OCI-LY7 (cell line): ENCODE data around the gene ITGB8.

Experiments
- EZH2phosphoT487 ChIP-seq: fragments of 200-600 bp; sonication (generic); IDR thresholded peaks from 2 replicates; pipeline ENCODE4 v1.6.1; 2018; ENCODE audit warnings: low read depth, borderline replicate concordance, mild to moderate bottlenecking, mixed run types, antibody characterized with exemption, low read length, moderate library complexity, mixed read lengths
- TF ChIP-seq, protein P1 (sequence below): fragments of 200-600 bp; sonication (generic); conservative IDR thresholded peaks from 2 replicates; pipeline ENCODE4 v1.5.1; 2014; ENCODE audit warnings: mild to moderate bottlenecking, antibody characterized with exemption, low read length, moderate library complexity, mixed read lengths

- TF ChIP-seq, protein P1, sequence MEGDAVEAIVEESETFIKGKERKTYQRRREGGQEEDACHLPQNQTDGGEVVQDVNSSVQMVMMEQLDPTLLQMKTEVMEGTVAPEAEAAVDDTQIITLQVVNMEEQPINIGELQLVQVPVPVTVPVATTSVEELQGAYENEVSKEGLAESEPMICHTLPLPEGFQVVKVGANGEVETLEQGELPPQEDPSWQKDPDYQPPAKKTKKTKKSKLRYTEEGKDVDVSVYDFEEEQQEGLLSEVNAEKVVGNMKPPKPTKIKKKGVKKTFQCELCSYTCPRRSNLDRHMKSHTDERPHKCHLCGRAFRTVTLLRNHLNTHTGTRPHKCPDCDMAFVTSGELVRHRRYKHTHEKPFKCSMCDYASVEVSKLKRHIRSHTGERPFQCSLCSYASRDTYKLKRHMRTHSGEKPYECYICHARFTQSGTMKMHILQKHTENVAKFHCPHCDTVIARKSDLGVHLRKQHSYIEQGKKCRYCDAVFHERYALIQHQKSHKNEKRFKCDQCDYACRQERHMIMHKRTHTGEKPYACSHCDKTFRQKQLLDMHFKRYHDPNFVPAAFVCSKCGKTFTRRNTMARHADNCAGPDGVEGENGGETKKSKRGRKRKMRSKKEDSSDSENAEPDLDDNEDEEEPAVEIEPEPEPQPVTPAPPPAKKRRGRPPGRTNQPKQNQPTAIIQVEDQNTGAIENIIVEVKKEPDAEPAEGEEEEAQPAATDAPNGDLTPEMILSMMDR, result no peak
- no peak for TF ChIP-seq EZH2phosphoT487
These were observed 9.9 kb upstream of the ITGB8 start for GRCh38 chr7:20320786-20321185.
